A549 (cell line): Measurements from ENCODE around the gene CYP4F2. TPM values are rescaled to one million over a fixed set of nuclear protein-coding genes. Genes with fewer than 3 reads are reported as not detected.

Experiments
- polyA plus RNA-seq, 4 experiments: library from polyadenylated mRNA; depleted of rRNA in 3 of 4; stranded (reverse); fragments of >200 nt; fragmentation: RNase III in 1 of 4; extraction: RNeasy Plus Mini Kit Qiagen cat#74134 plus additional on column Dnase treatment in 1 of 4; gene quantifications; 2 replicates in 3 of 4; 3 replicates in 1 of 4; pipeline ENCODE4 v1.2.3, GENCODE V29; 2011 to 2017
- small RNA-seq, 6 experiments: library from RNA; depleted of rRNA; stranded (forward); fragments of <200 nt; gene quantifications; one replicate each; pipeline ENCODE3, GENCODE V24; 2012

CYP4F2 gene
- polyA plus RNA-seq, 2 of the 4 experiments (the other 2 are of a cell fraction) = 0.13 to 0.43 TPM

Small RNAs within 50 kb of the gene (small RNA-seq; reads per million reads assigned to genes)
- 0 reads per million in 6 experiments for gene CYP4F36P

Other genes starting within 250 kb of the CYP4F2 start
- 12.8 and 12.9 TPM in 2 replicates for gene CYP4F12, start 225.0 kb downstream of the CYP4F2 start, polyA plus RNA-seq (2011; rRNA removed)
- 5.0 to 6.3 TPM (median 5.6 TPM) in 3 replicates for gene CYP4F12, start 225.0 kb downstream of the CYP4F2 start, polyA plus RNA-seq (2017; fragmentation: RNase III; extraction: RNeasy Plus Mini Kit Qiagen cat#74134 plus additional on column Dnase treatment)
- gene OR10H2, start 170.1 kb downstream of the CYP4F2 start, polyA plus RNA-seq (2011; rRNA removed) = not detected in 2 replicates
- gene OR10H2, start 170.1 kb downstream of the CYP4F2 start, polyA plus RNA-seq (2017; fragmentation: RNase III; extraction: RNeasy Plus Mini Kit Qiagen cat#74134 plus additional on column Dnase treatment) = not detected in 3 replicates
- not detected in 2 replicates for gene OR10H3, start 160.1 kb downstream of the CYP4F2 start, polyA plus RNA-seq (2011; rRNA removed)
- not detected in 3 replicates for gene OR10H3, start 160.1 kb downstream of the CYP4F2 start, polyA plus RNA-seq (2017; fragmentation: RNase III; extraction: RNeasy Plus Mini Kit Qiagen cat#74134 plus additional on column Dnase treatment)
- gene OR10H5, start 110.4 kb downstream of the CYP4F2 start, polyA plus RNA-seq (2011; rRNA removed) = not detected in 2 replicates
- not detected in 3 replicates for gene OR10H5, start 110.4 kb downstream of the CYP4F2 start, polyA plus RNA-seq (2017; fragmentation: RNase III; extraction: RNeasy Plus Mini Kit Qiagen cat#74134 plus additional on column Dnase treatment)
- not detected in 2 replicates for gene OR10H1, start 82.4 kb downstream of the CYP4F2 start, polyA plus RNA-seq (2011; rRNA removed)
- gene OR10H1, start 82.4 kb downstream of the CYP4F2 start, polyA plus RNA-seq (2017; fragmentation: RNase III; extraction: RNeasy Plus Mini Kit Qiagen cat#74134 plus additional on column Dnase treatment) = not detected in 3 replicates
- gene CYP4F11, start 36.5 kb upstream of the CYP4F2 start, polyA plus RNA-seq (2011; rRNA removed) = 26.2 and 34.2 TPM in 2 replicates
- 3.0 to 4.6 TPM (median 4.0 TPM) in 3 replicates for gene CYP4F11, start 36.5 kb upstream of the CYP4F2 start, polyA plus RNA-seq (2017; fragmentation: RNase III; extraction: RNeasy Plus Mini Kit Qiagen cat#74134 plus additional on column Dnase treatment)
- not detected in 2 replicates for gene OR10H4, start 50.9 kb upstream of the CYP4F2 start, polyA plus RNA-seq (2011; rRNA removed)
- not detected in 3 replicates for gene OR10H4, start 50.9 kb upstream of the CYP4F2 start, polyA plus RNA-seq (2017; fragmentation: RNase III; extraction: RNeasy Plus Mini Kit Qiagen cat#74134 plus additional on column Dnase treatment)
- gene TPM4, start 178.4 kb upstream of the CYP4F2 start, polyA plus RNA-seq (2011; rRNA removed) = 474 and 777 TPM in 2 replicates
- gene TPM4, start 178.4 kb upstream of the CYP4F2 start, polyA plus RNA-seq (2017; fragmentation: RNase III; extraction: RNeasy Plus Mini Kit Qiagen cat#74134 plus additional on column Dnase treatment) = 610 to 921 TPM (median 860 TPM) in 3 replicates
- gene RAB8A, start 213.8 kb upstream of the CYP4F2 start, polyA plus RNA-seq (2011; rRNA removed) = 69.4 and 91.4 TPM in 2 replicates
- 89.2 to 101 TPM (median 90.1 TPM) in 3 replicates for gene RAB8A, start 213.8 kb upstream of the CYP4F2 start, polyA plus RNA-seq (2017; fragmentation: RNase III; extraction: RNeasy Plus Mini Kit Qiagen cat#74134 plus additional on column Dnase treatment)
- gene HSH2D, start 245.6 kb upstream of the CYP4F2 start, polyA plus RNA-seq (2011; rRNA removed) = 0.05 and 0.16 TPM in 2 replicates
- not detected in 3 replicates for gene HSH2D, start 245.6 kb upstream of the CYP4F2 start, polyA plus RNA-seq (2017; fragmentation: RNase III; extraction: RNeasy Plus Mini Kit Qiagen cat#74134 plus additional on column Dnase treatment)